ENCODE results near the gene DCUN1D4.

GRCh38 chr4:51845055-51845426 lies 2.1 kb downstream of the DCUN1D4 start:
- no peak for TF ChIP-seq CTCF (conservative IDR thresholded peaks at IDR 0.05 in 1 of 2, IDR thresholded peaks at IDR 0.05 in 1 of 2; ENCODE audit: extremely low read depth in 1 of 2, insufficient read depth in 1 of 2, low read depth in 1 of 2, low read length in 2 of 2)
- no peak for TF ChIP-seq EZH2 (IDR thresholded peaks at IDR 0.05; ENCODE audit: borderline replicate concordance, low read length)

Measured in mammary epithelial cell (primary cell).